DMS53 treated with DMSO at 0.1 percent for 48 hours (cell line): Measurements from ENCODE around the gene FREM3.
"Not testable (repeated sequence)": the region's sequence is repeated elsewhere in the genome, so short reads cannot be mapped to it uniquely, and the experiment has no call there.

Experiments used
- DNase-seq: peaks from one replicate; lab custom pipeline; 2025; ENCODE audit not compliant: unreplicated experiment; lab: John Stamatoyannopoulos, UW

FREM3 gene

GRCh38 chr4:143700416-143701352 lies at the start of gene FREM3:
Gene FREM3, minus strand, starts transcription at chr4:143700675. Its CDS starts 0 bp downstream, at chr4:143700675.
- DNase-seq, result peak; percentile 8

- no peak for DNase-seq
Observed at GRCh38 chr4:143745874-143746273, 45.4 kb upstream of the FREM3 start.

GRCh38 chr4:143743591-143743990 lies 43.1 kb upstream of the FREM3 start:
- no peak for DNase-seq

GRCh38 chr4:143742834-143743233 lies 42.4 kb upstream of the FREM3 start:
- no peak for DNase-seq

GRCh38 chr4:143736861-143737260 lies 36.4 kb upstream of the FREM3 start:
- no peak for DNase-seq

GRCh38 chr4:143736061-143736460 lies 35.6 kb upstream of the FREM3 start:
- not testable (repeated sequence) for DNase-seq

- no peak for DNase-seq
Observed at GRCh38 chr4:143728166-143728565, 27.7 kb upstream of the FREM3 start.

GRCh38 chr4:143726714-143727113 lies 26.2 kb upstream of the FREM3 start:
- no peak for DNase-seq

GRCh38 chr4:143721317-143721716 lies 20.8 kb upstream of the FREM3 start:
- no peak for DNase-seq

- not testable (repeated sequence) for DNase-seq
Observed at GRCh38 chr4:143718748-143719147, 18.3 kb upstream of the FREM3 start.

GRCh38 chr4:143713955-143714625 lies 13.6 kb upstream of the FREM3 start:
- no peak for DNase-seq

GRCh38 chr4:143713553-143713952 lies 13.1 kb upstream of the FREM3 start:
- DNase-seq, result no peak

- DNase-seq, result no peak
Observed at GRCh38 chr4:143712155-143712550, 11.7 kb upstream of the FREM3 start.

- DNase-seq, result no peak
Observed at GRCh38 chr4:143711543-143712154, 11.2 kb upstream of the FREM3 start.

GRCh38 chr4:143701365-143701764 lies 890 bp upstream of the FREM3 start:
- no peak for DNase-seq

GRCh38 chr4:143700046-143700415 lies 444 bp downstream of the FREM3 start:
- DNase-seq, result no peak

GRCh38 chr4:143699331-143700045 lies 987 bp downstream of the FREM3 start:
- DNase-seq, result no peak

GRCh38 chr4:143693856-143694255 lies 6.6 kb downstream of the FREM3 start:
- no peak for DNase-seq

- no peak for DNase-seq
Observed at GRCh38 chr4:143692241-143692640, 8.2 kb downstream of the FREM3 start.

GRCh38 chr4:143679434-143679833 lies 21.0 kb downstream of the FREM3 start:
- no peak for DNase-seq

- DNase-seq, result not testable (repeated sequence)
Observed at GRCh38 chr4:143673629-143674028, 26.8 kb downstream of the FREM3 start.
